K562 (cell line): Measurements from ENCODE around the gene KRTAP5-11. TPM values are rescaled to one million over a fixed set of nuclear protein-coding genes. Genes with fewer than 3 reads are reported as not detected.

ENCODE experiments used
- EZH2 ChIP-seq: IDR thresholded peaks from 2 replicates; pipeline ENCODE4 v1.6.1; 2012; ENCODE audit warnings: low read depth, mild to moderate bottlenecking, inconsistent platforms, low read length, borderline replicate concordance
- FIP1L1 ChIP-seq: fragments of 200-400 bp; formaldehyde crosslinking; IDR thresholded peaks from 2 replicates; pipeline ENCODE4 v1.6.1; 2018; ENCODE audit warnings: mild to moderate bottlenecking, low read depth, low read length; ENCODE audit not compliant: poor library complexity, severe bottlenecking
- RAD21 ChIP-seq, 2 experiments: fragments of 250-450 bp in 1 of 2; fragments of 450-650 bp in 1 of 2; sonication (Bioruptor Pico) in 1 of 2; formaldehyde crosslinking in 1 of 2; IDR thresholded peaks in 1 of 2; conservative IDR thresholded peaks in 1 of 2; 2 replicates each; pipeline versions ENCODE4 v1.4.0 to v1.8.0; 2020 to 2022; ENCODE audit warnings: mild to moderate bottlenecking in 2 of 2, moderate library complexity in 1 of 2
- RBBP5 ChIP-seq: fragments of 200-600 bp; sonication (generic); IDR thresholded peaks from 2 replicates; pipeline ENCODE4 v1.6.1; 2012; ENCODE audit warnings: borderline replicate concordance, mild to moderate bottlenecking, low read length, control low read depth, inconsistent platforms; ENCODE audit not compliant: insufficient read depth, poor library complexity, severe bottlenecking
- SPI1 ChIP-seq: IDR thresholded peaks from 2 replicates; pipeline ENCODE4 v1.6.1; 2011; ENCODE audit warnings: low read depth, low read length, control low read depth, borderline replicate concordance
- TAL1 ChIP-seq: fragments of 450-650 bp; IDR thresholded peaks from 2 replicates; pipeline ENCODE4 v1.6.1; 2016; ENCODE audit warnings: mild to moderate bottlenecking
- TCFL5 ChIP-seq: fragments of 250-450 bp; sonication (Bioruptor Pico); conservative IDR thresholded peaks from 2 replicates; pipeline ENCODE4 v1.6.1; 2021; ENCODE audit warnings: mild to moderate bottlenecking, moderate library complexity, matching md5 sums
- polyA plus RNA-seq, 8 experiments: library from polyadenylated mRNA; depleted of rRNA in 4 of 8; stranded (reverse) in 5 of 8; unstranded in 3 of 8; fragments of >200 nt; fragmentation: Nextera tagmentation in 2 of 8; fragmentation: Illumina TruSeq in 1 of 8; extraction: Ambion mirVana in 2 of 8; extraction: Trizol in 1 of 8; gene quantifications; 2 replicates each; pipeline versions ENCODE4 v1.2.1 to v1.2.3, GENCODE V29; 2011 to 2014; ENCODE audit warnings: inconsistent platforms in 1 of 8, missing spikeins in 1 of 8
- total RNA-seq, 7 experiments: library from RNA; depleted of rRNA in 6 of 7; stranded (reverse); fragments of >200 nt in 6 of 7; fragmentation: Illumina TruSeq in 2 of 7; extraction: Trizol in 2 of 7; gene quantifications; 2 replicates each; pipeline versions ENCODE4 v1.2.1 to v1.2.3, GENCODE V29; 2011 to 2021; ENCODE audit warnings: low replicate concordance in 1 of 7
- TF ChIP-seq, protein P1 (sequence below), 2 experiments: IDR thresholded peaks in 1 of 2; conservative IDR thresholded peaks in 1 of 2; 2 replicates each; pipeline ENCODE4 v1.6.1; 2016; ENCODE audit warnings: low read depth in 2 of 2, mild to moderate bottlenecking in 1 of 2, missing compliant biosample characterization in 1 of 2, missing genetic modification characterization in 1 of 2, moderate library complexity in 1 of 2

KRTAP5-11 gene
- total and polyA plus RNA-seq, 9 of the 15 experiments (the other 6 are each of a cell fraction or from before 2014, with no cell fraction given) = not detected

DNA sequence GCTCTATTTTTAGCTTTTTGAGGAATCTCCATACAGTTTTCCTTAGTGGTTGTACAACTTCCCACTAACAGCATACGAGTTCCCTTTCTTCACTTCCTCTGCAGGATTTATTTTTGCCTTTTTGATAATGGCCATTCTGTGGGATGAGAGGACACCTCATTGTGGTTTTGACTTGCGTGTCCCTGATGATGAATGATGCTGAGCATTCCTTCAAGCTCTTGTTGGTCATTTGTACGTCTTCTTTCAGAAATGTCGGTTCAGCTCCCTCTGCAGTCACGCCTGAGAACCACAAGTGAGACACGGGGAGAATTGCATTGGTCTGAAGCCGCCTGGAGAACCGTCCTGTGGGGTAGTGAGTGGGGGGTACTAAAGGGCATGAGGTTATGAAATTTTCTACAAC lies 19.3 kb downstream of the KRTAP5-11 start (continued):
- no peak for TF ChIP-seq FIP1L1
- TF ChIP-seq, protein P1, sequence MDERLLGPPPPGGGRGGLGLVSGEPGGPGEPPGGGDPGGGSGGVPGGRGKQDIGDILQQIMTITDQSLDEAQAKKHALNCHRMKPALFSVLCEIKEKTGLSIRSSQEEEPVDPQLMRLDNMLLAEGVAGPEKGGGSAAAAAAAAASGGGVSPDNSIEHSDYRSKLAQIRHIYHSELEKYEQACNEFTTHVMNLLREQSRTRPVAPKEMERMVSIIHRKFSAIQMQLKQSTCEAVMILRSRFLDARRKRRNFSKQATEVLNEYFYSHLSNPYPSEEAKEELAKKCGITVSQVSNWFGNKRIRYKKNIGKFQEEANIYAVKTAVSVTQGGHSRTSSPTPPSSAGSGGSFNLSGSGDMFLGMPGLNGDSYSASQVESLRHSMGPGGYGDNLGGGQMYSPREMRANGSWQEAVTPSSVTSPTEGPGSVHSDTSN (CRISPR knock-in tag; IDR thresholded peaks at IDR 0.05; ENCODE audit: low read depth) = no peak
- TF ChIP-seq, protein P1 (tag; conservative IDR thresholded peaks at IDR 0.05; ENCODE audit: low read depth) = peak; percentile 64
- TF ChIP-seq TAL1 = no peak
- no peak for TF ChIP-seq EZH2
- TF ChIP-seq TCFL5 = no peak
- TF ChIP-seq RAD21 (CRISPR knock-in tag; conservative IDR thresholded peaks at IDR 0.05 in 1 of 2, IDR thresholded peaks at IDR 0.05 in 1 of 2) = peak; percentile 48 to 64
- TF ChIP-seq SPI1 = peak; percentile 14; the same call in 1 of the 2 replicates
- no peak for TF ChIP-seq RBBP5
